ENCODE results near the gene NUDT16L1.
A peak's percentile ranks its signal among the peaks of the same experiment; 100 is the strongest.
"Not testable (repeated sequence)": the region's sequence is repeated elsewhere in the genome, so short reads cannot be mapped to it uniquely, and the experiment has no call there.

NUDT16L1 gene

GRCh38 chr16:4724661-4725270 lies 31.4 kb downstream of the NUDT16L1 start:
- DNase-seq (ENCODE audit: low spot score) = no peak

GRCh38 chr16:4726616-4727015 lies 33.3 kb downstream of the NUDT16L1 start:
- DNase-seq (ENCODE audit: low spot score) = no peak

- no peak for DNase-seq (ENCODE audit: low spot score)
Observed at GRCh38 chr16:4728676-4729075, 35.3 kb downstream of the NUDT16L1 start.

GRCh38 chr16:4729876-4730275 lies 36.5 kb downstream of the NUDT16L1 start:
- no peak for DNase-seq (ENCODE audit: low spot score)

DNA sequence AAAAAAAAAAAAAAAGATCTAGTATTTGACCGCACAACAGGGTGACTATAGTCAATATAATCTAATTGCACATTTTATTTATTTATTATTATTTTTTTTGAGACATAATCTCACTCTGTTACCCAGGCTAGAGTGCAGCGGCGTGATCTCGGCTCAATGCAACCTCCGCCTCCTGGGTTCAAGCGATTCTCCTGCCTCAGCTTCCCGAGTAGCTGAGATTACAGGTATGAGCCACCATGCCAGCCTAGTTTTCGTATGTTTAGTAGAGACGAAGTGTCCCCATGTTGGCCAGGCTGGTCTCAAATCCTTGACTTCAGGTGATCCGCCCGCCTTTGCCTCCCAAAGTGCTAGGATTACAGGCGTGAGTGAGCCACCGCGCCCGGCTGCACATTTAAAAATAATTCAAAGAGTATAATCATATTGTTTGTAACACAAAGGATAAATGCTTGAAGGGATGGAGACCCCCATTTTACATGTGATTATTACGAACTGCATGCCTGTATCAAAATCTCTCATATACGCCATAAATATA lies 39.9 kb downstream of the NUDT16L1 start:
- no peak for DNase-seq (ENCODE audit: low spot score)

- DNase-seq (ENCODE audit: low spot score) = peak; percentile 21
Observed at GRCh38 chr16:4733747-4734062, 40.3 kb downstream of the NUDT16L1 start.

DNA sequence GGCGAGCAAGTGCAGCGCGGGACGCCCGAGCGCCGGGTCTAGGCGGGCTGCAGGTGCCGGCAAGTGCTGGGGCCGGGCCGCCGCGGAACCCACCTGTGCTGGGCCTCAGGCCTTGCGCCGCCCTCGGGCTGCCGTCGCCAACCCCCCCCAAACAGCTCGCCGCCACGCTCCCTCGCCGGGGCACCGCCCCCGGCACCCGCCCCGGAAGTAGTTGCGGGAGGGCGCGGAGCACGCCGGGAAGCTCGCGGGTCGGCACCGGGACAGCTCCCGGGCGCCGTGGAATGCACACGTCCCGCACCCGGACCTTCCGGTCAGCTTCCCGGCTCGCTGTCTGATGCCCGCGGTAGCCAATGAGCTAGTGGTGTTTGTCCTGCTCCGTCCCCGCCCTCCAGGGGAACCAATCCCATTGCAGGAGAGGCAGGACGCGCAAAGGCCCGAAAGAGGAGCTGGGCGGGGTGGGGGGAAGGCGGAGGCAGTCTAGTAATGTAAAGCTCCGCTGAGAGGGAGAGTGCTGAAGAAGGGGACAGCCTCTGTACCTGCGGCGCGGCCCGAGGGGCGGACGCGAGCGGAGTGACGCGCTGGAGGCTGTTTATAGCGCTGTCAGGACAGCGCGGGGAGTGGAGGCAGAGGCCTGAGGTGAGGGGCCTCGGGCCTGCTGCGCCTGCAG lies 40.8 kb downstream of the NUDT16L1 start, which contains the start of the genes ANKS3 and DNAAF8:
Gene ANKS3, minus strand, starts transcription at position 209 of the 667 bp plus-strand sequence. CDS start 4,122 bp downstream, outside the sequence.
Gene DNAAF8, plus strand, starts transcription at position 475 of the 667 bp plus-strand sequence. CDS start 1,978 bp downstream, outside the sequence.
- DNase-seq (ENCODE audit: low spot score) = peak; percentile 99

GRCh38 chr16:4734730-4735535 lies 41.6 kb downstream of the NUDT16L1 start:
- DNase-seq (ENCODE audit: low spot score) = peak; percentile 95

DNA sequence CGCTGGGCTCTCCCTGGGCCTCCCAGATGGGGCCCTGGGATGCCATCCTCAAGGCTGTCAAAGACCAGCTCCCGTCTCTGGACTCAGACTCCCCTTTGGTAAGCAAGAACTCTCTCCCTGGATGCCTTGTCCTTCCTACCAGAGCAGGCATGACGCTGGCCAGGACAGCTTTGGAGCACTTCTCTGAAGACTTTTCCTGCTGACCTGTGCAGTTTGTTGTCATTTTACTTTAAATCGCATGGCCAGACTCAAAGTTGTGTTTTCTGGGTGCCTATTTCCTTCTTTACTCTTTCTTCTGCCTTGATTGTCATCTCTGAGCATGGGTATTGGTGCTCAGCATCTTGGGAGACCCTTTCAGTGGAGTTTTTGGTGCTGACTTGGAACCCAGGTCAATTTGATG lies 43.2 kb downstream of the NUDT16L1 start:
- no peak for DNase-seq (ENCODE audit: low spot score)

GRCh38 chr16:4737545-4737944 lies 44.2 kb downstream of the NUDT16L1 start:
- DNase-seq (ENCODE audit: low spot score) = no peak

DNA sequence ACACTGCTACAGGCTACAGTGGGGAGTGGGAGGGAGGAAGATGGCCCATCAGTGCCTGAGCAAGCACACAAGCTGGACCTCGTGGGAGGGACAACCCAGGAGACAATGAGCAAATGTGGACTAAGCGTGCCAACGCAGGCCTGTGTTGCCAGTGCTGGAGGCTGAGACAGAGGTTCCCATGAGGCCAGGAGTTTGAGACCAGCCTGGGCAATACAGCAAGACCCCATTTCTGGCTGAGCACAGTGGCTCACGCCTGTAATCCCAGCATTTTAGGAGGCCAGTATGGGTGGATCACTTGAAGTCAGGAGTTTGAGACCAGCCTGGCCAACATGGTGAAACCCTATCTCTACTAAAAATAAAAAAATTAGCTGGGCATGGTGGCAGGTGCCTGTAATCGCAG lies 45.0 kb downstream of the NUDT16L1 start:
- DNase-seq (ENCODE audit: low spot score) = not testable (repeated sequence)

DNA sequence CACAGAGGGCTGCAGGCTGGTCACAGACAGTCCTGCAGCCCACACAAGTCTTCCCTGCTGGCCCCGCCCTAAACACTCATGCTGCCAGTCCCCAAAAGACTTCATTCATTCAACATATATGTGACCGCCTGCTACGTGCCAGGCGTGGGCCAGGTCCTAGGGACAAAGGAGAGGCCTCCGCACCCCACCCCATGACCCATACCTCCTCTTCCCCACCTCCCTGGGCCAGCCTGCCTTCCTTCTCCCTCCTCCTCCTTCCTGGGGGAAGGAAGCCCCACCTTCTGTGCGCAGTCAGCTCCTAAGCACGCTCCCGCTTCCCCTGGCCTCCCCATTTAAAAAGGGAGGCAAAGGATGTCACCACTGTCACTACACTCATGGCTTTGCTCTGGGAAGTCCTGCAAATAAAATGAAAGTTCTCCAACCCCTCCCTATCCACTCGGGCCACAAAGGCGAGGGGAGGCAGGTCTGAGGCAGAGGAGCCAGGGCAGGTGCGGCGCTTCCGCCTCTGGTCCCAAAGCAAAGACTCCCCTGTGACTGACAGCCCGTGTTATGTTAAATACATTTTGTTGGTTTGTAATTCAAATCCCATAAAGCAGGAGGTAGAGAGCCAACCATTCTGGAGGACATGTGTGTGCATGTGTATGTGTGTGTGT lies 50.0 kb downstream of the NUDT16L1 start:
- DNase-seq (ENCODE audit: low spot score) = no peak

- DNase-seq (ENCODE audit: low spot score) = no peak
Observed at GRCh38 chr16:4744555-4745273, 51.4 kb downstream of the NUDT16L1 start.

GRCh38 chr16:4745274-4745569 lies 51.9 kb downstream of the NUDT16L1 start:
- no peak for DNase-seq (ENCODE audit: low spot score)

Data from AG20443 (cell line).